ENCODE results near the gene MYO18B.

The MYO18B gene

GRCh38 chr22:25747245-25747944 is 5.4 kb downstream of the MYO18B start:
- H2AFZ ChIP-seq (ENCODE audit: low read depth, low read length) = no peak overlapping the region
- no peaks in the 10 kb centered on the region for H3K4me1 ChIP-seq (ENCODE audit: insufficient read depth, low read length)
- no peak overlapping the region for H3K4me3 ChIP-seq (ENCODE audit: low read length)
- H3K9me3 ChIP-seq (ENCODE audit: low read length) = no peaks in the 10 kb centered on the region
- no peaks in the 10 kb centered on the region for H3K27me3 ChIP-seq (ENCODE audit: insufficient read depth, low read length)
- H3K36me3 ChIP-seq (ENCODE audit: insufficient read depth, low read length) = no peaks in the 10 kb centered on the region

GRCh38 chr22:25748140-25748539 is 6.2 kb downstream of the MYO18B start:
- Histone ChIP-seq H3K4me3 (ENCODE audit: low read length) (no peak overlapping the region), H3K27me3 (ENCODE audit: insufficient read depth, low read length) (no peaks in the 10 kb centered on the region)

GRCh38 chr22:25748704-25749103 is 6.7 kb downstream of the MYO18B start:
- Histone ChIP-seq H3K27me3 (ENCODE audit: insufficient read depth, low read length) (no peaks in the 10 kb centered on the region), H2AFZ (ENCODE audit: low read depth, low read length) (no peak overlapping the region), H3K9me3 (ENCODE audit: low read length) (no peaks in the 10 kb centered on the region), H3K36me3 (ENCODE audit: insufficient read depth, low read length) (no peaks in the 10 kb centered on the region), H3K4me1 (ENCODE audit: insufficient read depth, low read length) (no peaks in the 10 kb centered on the region), H3K4me3 (ENCODE audit: low read length) (no peak overlapping the region)

More at GRCh38 chr22:25748140-25748539, 6.2 kb downstream of the MYO18B start:
- no peaks in the 10 kb centered on the region for H3K36me3 ChIP-seq (ENCODE audit: insufficient read depth, low read length)
- no peaks in the 10 kb centered on the region for H3K9me3 ChIP-seq (ENCODE audit: low read length)
- no peaks in the 10 kb centered on the region for H3K4me1 ChIP-seq (ENCODE audit: insufficient read depth, low read length)
- no peak overlapping the region for H2AFZ ChIP-seq (ENCODE audit: low read depth, low read length)

- Histone ChIP-seq H3K4me3 (ENCODE audit: low read length) (no peak overlapping the region), H3K4me1 (ENCODE audit: insufficient read depth, low read length) (no peaks in the 10 kb centered on the region), H2AFZ (ENCODE audit: low read depth, low read length) (no peak overlapping the region), H3K9me3 (ENCODE audit: low read length) (no peaks in the 10 kb centered on the region), H3K36me3 (ENCODE audit: insufficient read depth, low read length) (no peaks in the 10 kb centered on the region), H3K27me3 (ENCODE audit: insufficient read depth, low read length) (no peaks in the 10 kb centered on the region)
Observed at GRCh38 chr22:25749420-25750169, 7.6 kb downstream of the MYO18B start.

- Histone ChIP-seq H3K36me3 (ENCODE audit: insufficient read depth, low read length) (no peaks in the 10 kb centered on the region), H3K9me3 (ENCODE audit: low read length) (no peaks in the 10 kb centered on the region), H3K4me3 (ENCODE audit: low read length) (no peak overlapping the region), H3K4me1 (ENCODE audit: insufficient read depth, low read length) (no peaks in the 10 kb centered on the region), H2AFZ (ENCODE audit: low read depth, low read length) (no peak overlapping the region), H3K27me3 (ENCODE audit: insufficient read depth, low read length) (no peaks in the 10 kb centered on the region)
Observed at GRCh38 chr22:25750569-25751173, 8.7 kb downstream of the MYO18B start.

- H2AFZ ChIP-seq (ENCODE audit: low read depth, low read length) = no peak overlapping the region
- H3K27me3 ChIP-seq (ENCODE audit: insufficient read depth, low read length) = no peaks in the 10 kb centered on the region
- H3K9me3 ChIP-seq (ENCODE audit: low read length) = no peaks in the 10 kb centered on the region
- H3K4me1 ChIP-seq (ENCODE audit: insufficient read depth, low read length) = no peaks in the 10 kb centered on the region
- no peaks in the 10 kb centered on the region for H3K36me3 ChIP-seq (ENCODE audit: insufficient read depth, low read length)
- no peak overlapping the region for H3K4me3 ChIP-seq (ENCODE audit: low read length)
Observed at GRCh38 chr22:25751174-25751581, 9.2 kb downstream of the MYO18B start.

- no peak overlapping the region for H3K4me3 ChIP-seq (ENCODE audit: low read length)
- H3K4me1 ChIP-seq (ENCODE audit: insufficient read depth, low read length) = no peaks in the 10 kb centered on the region
- no peaks in the 10 kb centered on the region for H3K27me3 ChIP-seq (ENCODE audit: insufficient read depth, low read length)
- no peak overlapping the region for H2AFZ ChIP-seq (ENCODE audit: low read depth, low read length)
- H3K36me3 ChIP-seq (ENCODE audit: insufficient read depth, low read length) = no peaks in the 10 kb centered on the region
- H3K9me3 ChIP-seq (ENCODE audit: low read length) = no peaks in the 10 kb centered on the region
Observed at GRCh38 chr22:25752615-25753214, 10.7 kb downstream of the MYO18B start.

- H2AFZ ChIP-seq (ENCODE audit: low read depth, low read length) = no peak overlapping the region
- H3K4me1 ChIP-seq (ENCODE audit: insufficient read depth, low read length) = no peaks in the 10 kb centered on the region
- H3K36me3 ChIP-seq (ENCODE audit: insufficient read depth, low read length) = no peaks in the 10 kb centered on the region
- no peak overlapping the region for H3K4me3 ChIP-seq (ENCODE audit: low read length)
- no peaks in the 10 kb centered on the region for H3K27me3 ChIP-seq (ENCODE audit: insufficient read depth, low read length)
- no peaks in the 10 kb centered on the region for H3K9me3 ChIP-seq (ENCODE audit: low read length)
Observed at GRCh38 chr22:25753252-25753651, 11.3 kb downstream of the MYO18B start.

GRCh38 chr22:25754527-25755202 is 12.7 kb downstream of the MYO18B start:
- H3K4me1 ChIP-seq (ENCODE audit: insufficient read depth, low read length) = no peaks in the 10 kb centered on the region
- H3K36me3 ChIP-seq (ENCODE audit: insufficient read depth, low read length) = no peaks in the 10 kb centered on the region
- no peak overlapping the region for H2AFZ ChIP-seq (ENCODE audit: low read depth, low read length)

GRCh38 chr22:25757686-25758085 is 15.7 kb downstream of the MYO18B start:
- Histone ChIP-seq H3K27me3 (ENCODE audit: insufficient read depth, low read length) (no peaks in the 10 kb centered on the region), H3K9me3 (ENCODE audit: low read length) (no peaks in the 10 kb centered on the region), H3K4me3 (ENCODE audit: low read length) (no peak overlapping the region), H3K36me3 (ENCODE audit: insufficient read depth, low read length) (no peaks in the 10 kb centered on the region), H2AFZ (ENCODE audit: low read depth, low read length) (no peak overlapping the region), H3K4me1 (ENCODE audit: insufficient read depth, low read length) (no peaks in the 10 kb centered on the region)

More at GRCh38 chr22:25754527-25755202, 12.7 kb downstream of the MYO18B start:
- H3K4me3 ChIP-seq (ENCODE audit: low read length) = no peak overlapping the region
- no peaks in the 10 kb centered on the region for H3K27me3 ChIP-seq (ENCODE audit: insufficient read depth, low read length)
- no peaks in the 10 kb centered on the region for H3K9me3 ChIP-seq (ENCODE audit: low read length)

GRCh38 chr22:25758316-25758715 is 16.3 kb downstream of the MYO18B start:
- Histone ChIP-seq H3K9me3 (ENCODE audit: low read length) (no peaks in the 10 kb centered on the region), H3K36me3 (ENCODE audit: insufficient read depth, low read length) (no peaks in the 10 kb centered on the region), H2AFZ (ENCODE audit: low read depth, low read length) (no peak overlapping the region), H3K4me1 (ENCODE audit: insufficient read depth, low read length) (no peaks in the 10 kb centered on the region), H3K4me3 (ENCODE audit: low read length) (no peak overlapping the region), H3K27me3 (ENCODE audit: insufficient read depth, low read length) (no peaks in the 10 kb centered on the region)

- Histone ChIP-seq H3K27me3 (ENCODE audit: insufficient read depth, low read length) (no peaks in the 10 kb centered on the region), H3K9me3 (ENCODE audit: low read length) (no peaks in the 10 kb centered on the region), H3K4me1 (ENCODE audit: insufficient read depth, low read length) (no peaks in the 10 kb centered on the region), H3K4me3 (ENCODE audit: low read length) (no peak overlapping the region), H2AFZ (ENCODE audit: low read depth, low read length) (no peak overlapping the region), H3K36me3 (ENCODE audit: insufficient read depth, low read length) (no peaks in the 10 kb centered on the region)
Observed at GRCh38 chr22:25759825-25760231, 17.8 kb downstream of the MYO18B start.

Measured in neuron (in vitro differentiated cells).